Activated naive CD4-positive, alpha-beta T cell treated with anti-CD3 and anti-CD28 coated beads, Interleukin-2, amount 10 ng/mL, durations not matched to agents 7 days and 5 days (primary cell): ENCODE results near the gene STAB2.
A peak's percentile ranks its signal among the peaks of the same experiment; 100 is the strongest.

Source experiments
- CTCF ChIA-PET: fragments of 350-600 bp; sonication (Branson Sonifier 250); formaldehyde crosslinking; loops from one replicate; lab custom pipeline; 2021; ENCODE audit warnings: antibody characterized with exemption; lab: Charles Lee
- DNase-seq: peaks from one replicate; pipeline ENCODE4 v3.0.0-alpha.2; 2020
- H3K27ac Mint-ChIP-seq: one replicate; pipeline ENCODE4 v1.8.0; 2021; ENCODE audit warnings: mild to moderate bottlenecking, moderate library complexity, mixed read lengths
- H3K27me3 Mint-ChIP-seq: one replicate; pipeline ENCODE4 v1.8.0; 2021; ENCODE audit warnings: mild to moderate bottlenecking, mixed read lengths
- H3K36me3 Mint-ChIP-seq: one replicate; pipeline ENCODE4 v1.8.0; 2021; ENCODE audit warnings: mixed read lengths
- H3K4me1 Mint-ChIP-seq: one replicate; pipeline ENCODE4 v1.8.0; 2021; ENCODE audit warnings: mixed read lengths
- H3K4me3 Mint-ChIP-seq: one replicate; pipeline ENCODE4 v1.8.0; 2021; ENCODE audit warnings: mild to moderate bottlenecking, moderate library complexity, mixed read lengths
- H3K9me3 Mint-ChIP-seq: one replicate; pipeline ENCODE4 v1.8.0; 2021; ENCODE audit warnings: mixed read lengths

STAB2 gene

GRCh38 chr12:103600967-103601728 lies 14.1 kb downstream of the STAB2 start:
- no peaks in the 10 kb centered on the region for H3K4me1 Mint-ChIP-seq
- H3K4me3 Mint-ChIP-seq: no peak overlapping the region
- no peaks in the 10 kb centered on the region for H3K9me3 Mint-ChIP-seq
- CTCF ChIA-PET: no interaction called here
- H3K27me3 Mint-ChIP-seq: no peaks in the 10 kb centered on the region
- H3K36me3 Mint-ChIP-seq: no peaks in the 10 kb centered on the region
- no peak overlapping the region for H3K27ac Mint-ChIP-seq
- DNase-seq: no peak

GRCh38 chr12:103620395-103620794 lies 33.3 kb downstream of the STAB2 start:
- H3K4me3 Mint-ChIP-seq: no peak overlapping the region
- no peaks in the 10 kb centered on the region for H3K36me3 Mint-ChIP-seq
- H3K4me1 Mint-ChIP-seq: no peaks in the 10 kb centered on the region
- no peaks in the 10 kb centered on the region for H3K27me3 Mint-ChIP-seq
- no peak for DNase-seq
- CTCF ChIA-PET: interaction anchor here (3.3 kb wide), 1 partner anchor 11 kb away, joined by 17 read pairs; no protein-coding TSS in a partner anchor
- H3K27ac Mint-ChIP-seq: no peak overlapping the region
- H3K9me3 Mint-ChIP-seq: no peaks in the 10 kb centered on the region

GRCh38 chr12:103623716-103624115 lies 36.6 kb downstream of the STAB2 start:
- Mint-ChIP-seq H3K4me3 (no peak overlapping the region), H3K27ac (no peak overlapping the region), H3K27me3 (no peaks in the 10 kb centered on the region), H3K4me1 (no peaks in the 10 kb centered on the region), H3K36me3 (no peaks in the 10 kb centered on the region), H3K9me3 (no peaks in the 10 kb centered on the region)
- CTCF ChIA-PET: interaction anchor here (0.9 kb wide), 1 partner anchor 69 kb away, joined by 3 read pairs; no protein-coding TSS in a partner anchor
- no peak for DNase-seq

GRCh38 chr12:103626498-103626897 lies 39.4 kb downstream of the STAB2 start:
- CTCF ChIA-PET: no interaction called here
- no peak for DNase-seq
- H3K27ac Mint-ChIP-seq: no peak overlapping the region

GRCh38 chr12:103627189-103627855 lies 40.2 kb downstream of the STAB2 start:
- CTCF ChIA-PET: interaction anchor here (1.0 kb wide), 1 partner anchor 13 kb away, joined by 3 read pairs; no protein-coding TSS in a partner anchor
- H3K4me1 Mint-ChIP-seq: no peaks in the 10 kb centered on the region
- no peaks in the 10 kb centered on the region for H3K36me3 Mint-ChIP-seq
- no peak for DNase-seq
- H3K9me3 Mint-ChIP-seq: no peaks in the 10 kb centered on the region
- H3K27ac Mint-ChIP-seq: no peak overlapping the region
- peaks cover under 1% of the 10 kb centered on the region for H3K27me3 Mint-ChIP-seq
- H3K4me3 Mint-ChIP-seq: no peak overlapping the region

More at GRCh38 chr12:103626498-103626897, 39.4 kb downstream of the STAB2 start:
- no peak overlapping the region for H3K4me3 Mint-ChIP-seq
- H3K4me1 Mint-ChIP-seq: no peaks in the 10 kb centered on the region
- no peaks in the 10 kb centered on the region for H3K27me3 Mint-ChIP-seq
- H3K36me3 Mint-ChIP-seq: no peaks in the 10 kb centered on the region
- H3K9me3 Mint-ChIP-seq: no peaks in the 10 kb centered on the region

GRCh38 chr12:103632554-103633216 lies 45.6 kb downstream of the STAB2 start:
- CTCF ChIA-PET: interaction anchor here (0.6 to 2.6 kb wide), 17 partner anchors 9 to 749 kb away, joined by 3 to 17 read pairs (median 4); no protein-coding TSS in a partner anchor
- no peaks in the 10 kb centered on the region for H3K9me3 Mint-ChIP-seq
- no peaks in the 10 kb centered on the region for H3K36me3 Mint-ChIP-seq
- peaks cover 9% of the 10 kb centered on the region for H3K27me3 Mint-ChIP-seq
- H3K27ac Mint-ChIP-seq: no peak overlapping the region
- no peaks in the 10 kb centered on the region for H3K4me1 Mint-ChIP-seq
- no peak overlapping the region for H3K4me3 Mint-ChIP-seq
- peak; percentile 80 for DNase-seq

GRCh38 chr12:103634732-103635131 lies 47.7 kb downstream of the STAB2 start:
- CTCF ChIA-PET: no interaction called here

GRCh38 chr12:103635419-103635818 lies 48.3 kb downstream of the STAB2 start:
- DNase-seq: no peak
- H3K9me3 Mint-ChIP-seq: no peaks in the 10 kb centered on the region
- peaks cover 9% of the 10 kb centered on the region for H3K27me3 Mint-ChIP-seq
- CTCF ChIA-PET: no interaction called here
- H3K4me1 Mint-ChIP-seq: no peaks in the 10 kb centered on the region
- H3K27ac Mint-ChIP-seq: no peak overlapping the region
- no peaks in the 10 kb centered on the region for H3K36me3 Mint-ChIP-seq
- H3K4me3 Mint-ChIP-seq: no peak overlapping the region

More at GRCh38 chr12:103634732-103635131, 47.7 kb downstream of the STAB2 start:
- Mint-ChIP-seq H3K36me3 (no peaks in the 10 kb centered on the region), H3K27me3 (peaks cover 9% of the 10 kb centered on the region), H3K4me1 (no peaks in the 10 kb centered on the region), H3K9me3 (no peaks in the 10 kb centered on the region), H3K27ac (no peak overlapping the region), H3K4me3 (no peak overlapping the region)
- DNase-seq: no peak

- no peaks in the 10 kb centered on the region for H3K9me3 Mint-ChIP-seq
- no peak for DNase-seq
- CTCF ChIA-PET: no interaction called here
- peaks cover 9% of the 10 kb centered on the region for H3K27me3 Mint-ChIP-seq
- H3K27ac Mint-ChIP-seq: no peak overlapping the region
- no peaks in the 10 kb centered on the region for H3K4me1 Mint-ChIP-seq
- no peak overlapping the region for H3K4me3 Mint-ChIP-seq
- no peaks in the 10 kb centered on the region for H3K36me3 Mint-ChIP-seq
Measured at GRCh38 chr12:103637021-103637420, 49.9 kb downstream of the STAB2 start.

GRCh38 chr12:103637429-103637828 lies 50.4 kb downstream of the STAB2 start:
- H3K36me3 Mint-ChIP-seq: no peaks in the 10 kb centered on the region
- H3K4me1 Mint-ChIP-seq: no peaks in the 10 kb centered on the region
- no peak overlapping the region for H3K27ac Mint-ChIP-seq
- CTCF ChIA-PET: no interaction called here
- H3K27me3 Mint-ChIP-seq: peaks cover 8% of the 10 kb centered on the region
- no peak overlapping the region for H3K4me3 Mint-ChIP-seq
- H3K9me3 Mint-ChIP-seq: no peaks in the 10 kb centered on the region
- DNase-seq: no peak

GRCh38 chr12:103639983-103640382 lies 52.9 kb downstream of the STAB2 start:
- Mint-ChIP-seq H3K9me3 (no peaks in the 10 kb centered on the region), H3K27ac (no peak overlapping the region), H3K4me1 (no peaks in the 10 kb centered on the region), H3K4me3 (no peak overlapping the region), H3K36me3 (no peaks in the 10 kb centered on the region), H3K27me3 (peaks cover 4% of the 10 kb centered on the region)
- DNase-seq: no peak
- CTCF ChIA-PET: interaction anchor here (0.6 to 1.0 kb wide), 2 partner anchors 12 to 143 kb away, joined by 3 to 4 read pairs; no protein-coding TSS in a partner anchor

- CTCF ChIA-PET: interaction anchor here (2.7 kb wide), 1 partner anchor 8 kb away, joined by 15 read pairs; no protein-coding TSS in a partner anchor
- H3K4me1 Mint-ChIP-seq: no peaks in the 10 kb centered on the region
- H3K9me3 Mint-ChIP-seq: no peaks in the 10 kb centered on the region
- no peaks in the 10 kb centered on the region for H3K36me3 Mint-ChIP-seq
- no peak for DNase-seq
- no peak overlapping the region for H3K27ac Mint-ChIP-seq
- peaks cover 1% of the 10 kb centered on the region for H3K27me3 Mint-ChIP-seq
- no peak overlapping the region for H3K4me3 Mint-ChIP-seq
Measured at GRCh38 chr12:103640410-103640809, 53.3 kb downstream of the STAB2 start.

GRCh38 chr12:103640831-103641230 lies 53.8 kb downstream of the STAB2 start:
- Mint-ChIP-seq H3K36me3 (no peaks in the 10 kb centered on the region), H3K4me1 (no peaks in the 10 kb centered on the region), H3K27ac (no peak overlapping the region), H3K9me3 (no peaks in the 10 kb centered on the region), H3K4me3 (no peak overlapping the region), H3K27me3 (no peaks in the 10 kb centered on the region)
- CTCF ChIA-PET: interaction anchor here (2.7 kb wide), 1 partner anchor 8 kb away, joined by 15 read pairs; no protein-coding TSS in a partner anchor
- DNase-seq: no peak
